Right lobe of liver (tissue), 4 donors: ENCODE data around the gene BACE1-AS.

Experiments used
- CTCF ChIP-seq, 4 donors: fragments of 200-600 bp in 3 of 4; fragments of 450-650 bp in 1 of 4; IDR thresholded peaks; one replicate each; pipeline versions ENCODE4 v1.5.1 to v1.8.0; 2016 to 2022; ENCODE audit warnings: antibody characterized with exemption in 4 of 4, mild to moderate bottlenecking in 2 of 4
- POLR2A ChIP-seq: fragments of 450-650 bp; IDR thresholded peaks from one replicate; pipeline ENCODE4 v1.6.1; 2017; ENCODE audit warnings: antibody characterized with exemption, mild to moderate bottlenecking
- donor health status: DM: no; HTN: no; CAD: no.
- donor health status: DM: no; HTN: no; CAD: no.
- donor health status: DM: no; HTN: yes; CAD: no.

GRCh38 chr11:117319214-117319840 is 28.2 kb downstream of the BACE1-AS start:
- no peak for TF ChIP-seq CTCF (IDR thresholded peaks at IDR 0.05)
- TF ChIP-seq POLR2A = no peak
